PFSK-1 (cell line): ENCODE measurements around the gene HNRNPA3.

Experiments
- FOXP2 ChIP-seq: optimal IDR thresholded peaks from 2 replicates; pipeline ENCODE3; 2011; ENCODE audit warnings: borderline replicate concordance, control low read depth, inconsistent platforms; ENCODE audit not compliant: insufficient read depth; ENCODE audit errors: extremely low read length, extremely low read depth
- POLR2AphosphoS5 ChIP-seq: IDR thresholded peaks from 2 replicates; pipeline ENCODE4 v1.6.1; 2012; ENCODE audit warnings: low read depth, mild to moderate bottlenecking, control low read depth, low read length, moderate library complexity
- REST ChIP-seq, 2 experiments: IDR thresholded peaks; 2 replicates each; pipeline versions ENCODE4 v1.6.1 to v1.8.0; 2011 to 2012; ENCODE audit warnings: low read depth in 2 of 2, low read length in 2 of 2, control low read depth in 1 of 2, inconsistent platforms in 1 of 2, mild to moderate bottlenecking in 1 of 2, moderate library complexity in 1 of 2; ENCODE audit not compliant: insufficient read depth in 1 of 2
- SIN3A ChIP-seq: IDR thresholded peaks from 2 replicates; pipeline ENCODE4 v1.6.1; 2012; ENCODE audit warnings: mild to moderate bottlenecking, low read length, moderate library complexity, borderline replicate concordance; ENCODE audit not compliant: insufficient read depth
- TAF1 ChIP-seq: IDR thresholded peaks from 2 replicates; pipeline ENCODE4 v1.6.1; 2012; ENCODE audit warnings: low read length, control low read depth, borderline replicate concordance; ENCODE audit not compliant: insufficient read depth

HNRNPA3 gene

GRCh38 chr2:177207101-177207500 is 5.5 kb upstream of the HNRNPA3 start:
- no peak for TF ChIP-seq SIN3A

DNA sequence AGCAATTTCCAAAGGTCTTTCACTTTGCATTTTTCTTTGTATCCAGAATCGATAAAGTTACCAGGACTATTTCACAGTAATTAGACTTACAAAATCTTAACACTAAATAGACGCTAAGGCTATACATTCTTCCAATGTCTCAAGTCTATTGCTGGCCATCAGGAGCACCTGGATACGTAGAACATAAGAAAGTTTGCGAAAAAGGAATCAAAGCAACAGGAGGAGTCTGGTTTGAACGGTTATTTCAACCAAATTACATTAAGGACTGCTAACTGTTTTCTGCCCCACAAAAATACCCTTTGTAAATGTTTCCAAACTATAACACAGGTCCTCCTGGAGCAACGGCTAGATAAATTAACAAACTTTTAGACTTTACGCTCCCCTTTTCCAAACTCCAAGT is 1.4 kb upstream of the HNRNPA3 start:
- no peak for TF ChIP-seq SIN3A

GRCh38 chr2:177211576-177212105 is 953 bp upstream of the HNRNPA3 start:
- no peak for TF ChIP-seq POLR2AphosphoS5

- TF ChIP-seq SIN3A = peak; percentile 67; the same call in 1 of the 2 replicates
- peak; percentile 37; the same call in 1 of the 2 replicates for TF ChIP-seq POLR2AphosphoS5
- TF ChIP-seq TAF1 = no peak; the same call in 1 of the 2 replicates
- no peak for TF ChIP-seq REST (IDR thresholded peaks at IDR 0.05; ENCODE audit: insufficient read depth in 1 of 2, low read depth in 2 of 2, low read length in 2 of 2)
- peak; percentile 67 for TF ChIP-seq FOXP2
These were observed 580 bp downstream of the HNRNPA3 start for GRCh38 chr2:177212891-177213856.

DNA sequence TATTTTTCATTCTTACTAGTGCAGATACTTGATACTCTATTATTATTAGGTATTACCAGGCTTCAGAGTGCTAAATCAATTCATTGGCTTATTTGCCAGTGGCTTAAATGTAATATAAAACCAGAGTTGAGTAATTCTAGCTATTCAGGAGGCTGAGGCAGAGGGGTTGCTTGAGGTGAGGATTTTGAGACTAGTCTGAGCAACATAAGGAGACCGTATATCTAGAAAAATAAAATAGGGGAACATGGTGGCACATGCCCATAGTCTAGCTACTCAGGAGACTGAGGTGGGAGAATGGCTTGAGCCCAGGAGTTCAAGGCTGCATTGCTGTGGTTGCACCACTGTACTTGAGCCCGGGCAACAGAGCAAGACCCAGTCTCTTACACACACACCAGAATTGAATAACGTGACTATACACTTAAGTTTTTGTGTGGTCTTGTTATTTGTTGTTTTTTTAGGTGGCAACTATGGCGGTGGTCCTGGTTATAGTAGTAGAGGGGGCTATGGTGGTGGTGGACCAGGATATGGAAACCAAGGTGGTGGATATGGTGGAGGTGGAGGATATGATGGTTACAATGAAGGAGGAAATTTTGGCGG is 4.8 kb downstream of the HNRNPA3 start:
- no peak for TF ChIP-seq SIN3A
- no peak for TF ChIP-seq TAF1
- TF ChIP-seq POLR2AphosphoS5 = no peak
- no peak for TF ChIP-seq FOXP2
- TF ChIP-seq REST (IDR thresholded peaks at IDR 0.05; ENCODE audit: insufficient read depth in 1 of 2, low read depth in 2 of 2, low read length in 2 of 2) = no peak

DNA sequence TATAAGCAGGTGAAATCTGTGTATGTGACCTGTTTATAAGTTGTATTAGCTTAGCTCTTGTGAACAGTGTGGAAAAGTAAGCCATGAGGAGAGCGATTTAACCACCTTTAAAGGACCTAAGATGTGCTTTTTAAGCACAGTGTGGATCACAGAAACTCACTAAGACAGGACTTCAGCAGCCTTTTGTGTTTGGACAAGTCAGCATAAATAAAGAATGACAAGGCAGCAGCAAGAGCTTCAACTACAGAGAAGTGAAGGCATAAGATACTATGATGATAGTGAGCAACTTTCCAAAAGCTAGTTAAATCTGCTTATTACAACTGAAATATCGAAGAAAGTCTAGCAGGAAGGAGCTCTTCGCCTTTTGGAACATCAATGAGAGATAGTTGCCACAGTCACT is 8.9 kb downstream of the HNRNPA3 start:
- TF ChIP-seq FOXP2 = no peak
- TF ChIP-seq POLR2AphosphoS5 = 0 out of 2 replicates have a peak, but pooled peaks have one; percentile 0
- TF ChIP-seq TAF1 = no peak

DNA sequence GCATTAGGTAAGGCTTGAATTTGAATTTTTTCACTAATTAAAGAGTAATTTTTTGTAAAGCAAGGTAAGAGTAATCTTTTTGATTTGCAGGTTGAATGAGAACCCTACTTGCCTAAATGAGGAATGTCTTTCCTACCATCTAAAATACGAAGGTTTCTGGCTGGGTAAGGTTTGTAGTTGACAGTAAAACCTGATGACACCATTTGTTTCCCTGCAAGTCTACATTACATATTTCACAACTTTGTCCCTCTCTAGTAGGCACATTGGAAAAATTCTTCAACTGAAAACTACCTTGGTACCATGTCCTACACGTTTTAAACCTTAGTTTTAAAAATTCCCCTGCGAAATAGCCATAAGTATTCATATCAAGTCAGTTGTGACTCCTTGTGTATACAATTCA is 9.4 kb downstream of the HNRNPA3 start:
- TF ChIP-seq TAF1 (no peak), FOXP2 (no peak), POLR2AphosphoS5 (no peak), SIN3A (no peak)

GRCh38 chr2:177225965-177226360 is 13.4 kb downstream of the HNRNPA3 start:
- TF ChIP-seq TAF1 (no peak), FOXP2 (no peak), REST (IDR thresholded peaks at IDR 0.05; ENCODE audit: insufficient read depth in 1 of 2, low read depth in 2 of 2, low read length in 2 of 2) (no peak), POLR2AphosphoS5 (no peak; the same call in 1 of the 2 replicates), SIN3A (no peak)
